ENCODE results near the gene RPP21.

DNA sequence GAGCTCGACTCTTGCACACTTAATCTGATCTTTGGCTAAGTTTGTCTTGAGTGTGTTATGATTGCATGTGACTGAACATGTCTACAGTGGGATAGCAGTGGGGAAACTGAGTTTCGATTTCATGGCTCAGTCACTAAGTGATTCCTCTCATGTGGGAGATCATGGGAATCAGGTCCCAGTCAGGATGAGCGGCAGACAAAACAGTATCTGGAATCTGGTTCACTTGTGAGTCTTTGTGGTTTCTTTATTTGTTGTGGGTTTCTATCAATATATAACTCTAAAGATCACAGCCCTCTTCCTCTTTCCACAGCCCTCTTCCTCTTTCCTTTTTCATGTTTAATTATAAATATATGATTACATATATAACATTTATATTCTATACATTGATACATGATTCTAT, 4.0 kb downstream of the RPP21 start:
- TF ChIP-seq POLR2A (IDR thresholded peaks at IDR 0.05) = no peak
- TF ChIP-seq, protein P1, sequence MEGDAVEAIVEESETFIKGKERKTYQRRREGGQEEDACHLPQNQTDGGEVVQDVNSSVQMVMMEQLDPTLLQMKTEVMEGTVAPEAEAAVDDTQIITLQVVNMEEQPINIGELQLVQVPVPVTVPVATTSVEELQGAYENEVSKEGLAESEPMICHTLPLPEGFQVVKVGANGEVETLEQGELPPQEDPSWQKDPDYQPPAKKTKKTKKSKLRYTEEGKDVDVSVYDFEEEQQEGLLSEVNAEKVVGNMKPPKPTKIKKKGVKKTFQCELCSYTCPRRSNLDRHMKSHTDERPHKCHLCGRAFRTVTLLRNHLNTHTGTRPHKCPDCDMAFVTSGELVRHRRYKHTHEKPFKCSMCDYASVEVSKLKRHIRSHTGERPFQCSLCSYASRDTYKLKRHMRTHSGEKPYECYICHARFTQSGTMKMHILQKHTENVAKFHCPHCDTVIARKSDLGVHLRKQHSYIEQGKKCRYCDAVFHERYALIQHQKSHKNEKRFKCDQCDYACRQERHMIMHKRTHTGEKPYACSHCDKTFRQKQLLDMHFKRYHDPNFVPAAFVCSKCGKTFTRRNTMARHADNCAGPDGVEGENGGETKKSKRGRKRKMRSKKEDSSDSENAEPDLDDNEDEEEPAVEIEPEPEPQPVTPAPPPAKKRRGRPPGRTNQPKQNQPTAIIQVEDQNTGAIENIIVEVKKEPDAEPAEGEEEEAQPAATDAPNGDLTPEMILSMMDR (IDR thresholded peaks at IDR 0.05) = no peak
